ENCODE measurements around the gene KLHDC1. TPM values are rescaled to one million over a fixed set of nuclear protein-coding genes. Genes with fewer than 3 reads are reported as not detected.

Gene KLHDC1
- polyA plus RNA-seq, 1 of the 3 experiments (the other 2 are of a cell fraction), result 0.31 TPM

DNA sequence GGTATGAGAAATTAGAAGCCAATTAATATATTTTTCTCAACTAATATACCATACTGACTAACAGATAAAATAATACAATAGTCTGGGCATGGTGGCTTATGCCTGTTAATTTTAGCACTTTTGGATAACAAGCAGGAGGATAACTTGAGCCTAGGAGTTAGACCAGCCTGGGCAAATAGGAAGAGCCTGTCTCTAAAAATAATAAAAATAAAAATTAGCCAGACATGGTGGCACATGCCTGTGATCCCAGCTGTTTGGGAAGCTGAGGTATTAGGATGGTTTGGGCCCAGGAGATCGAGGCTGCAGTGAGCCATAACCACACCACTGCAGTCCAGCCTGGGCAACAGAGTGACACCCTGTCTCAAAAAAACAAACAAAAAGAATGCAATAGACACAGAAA lies 99.7 kb downstream of the KLHDC1 start:
- peaks cover 23% of the 10 kb centered on the region for H3F3A ChIP-seq (replicated peaks; ENCODE audit: insufficient read depth)
- H3K4me2 ChIP-seq, result no peak overlapping the region
- no peak overlapping the region for H2AFZ ChIP-seq (ENCODE audit: low read depth)
- no peaks in the 10 kb centered on the region for H3K9me2 ChIP-seq
- ChIA-PET CTCF (interaction anchor here (1.0 kb wide), 1 partner anchor 59 kb away, joined by 4 read pairs; the partner anchor contains the start of gene NEMF), POLR2A (no interaction called here)
- H3K9me3 ChIP-seq, result no peaks in the 10 kb centered on the region
- H3K27ac ChIP-seq (ENCODE audit: low read depth in 2 of 2, low read length in 1 of 2), result no peak overlapping the region
- no peaks in the 10 kb centered on the region for H3K27me3 ChIP-seq (ENCODE audit: insufficient read depth)
- no peak overlapping the region for H3K4me3 ChIP-seq (ENCODE audit: low read depth in 2 of 2, low read length in 1 of 2)
- 0% methylated on average over 1 of the region's 1 CpG for WGBS (ENCODE audit: low lambda C conversion rate)
- H4K20me1 ChIP-seq (ENCODE audit: insufficient read depth), result no peaks in the 10 kb centered on the region
- no peaks in the 10 kb centered on the region for H3K4me1 ChIP-seq (ENCODE audit: control insufficient read depth in 1 of 2, insufficient read depth in 2 of 2, low read depth in 1 of 2, low read length in 1 of 2)
- peaks cover 46 to 89% of the 10 kb centered on the region in 2 experiments for H3K36me3 ChIP-seq (replicated peaks in 1 of 2; ENCODE audit: control insufficient read depth in 1 of 2, insufficient read depth in 2 of 2, low read length in 1 of 2)
- no peak for TF ChIP-seq SMC3 (IDR thresholded peaks at IDR 0.05; ENCODE audit: low read depth, low read length)
- TF ChIP-seq RCOR1 (IDR thresholded peaks at IDR 0.05; ENCODE audit: low read length), result no peak
- TF ChIP-seq, protein P1, sequence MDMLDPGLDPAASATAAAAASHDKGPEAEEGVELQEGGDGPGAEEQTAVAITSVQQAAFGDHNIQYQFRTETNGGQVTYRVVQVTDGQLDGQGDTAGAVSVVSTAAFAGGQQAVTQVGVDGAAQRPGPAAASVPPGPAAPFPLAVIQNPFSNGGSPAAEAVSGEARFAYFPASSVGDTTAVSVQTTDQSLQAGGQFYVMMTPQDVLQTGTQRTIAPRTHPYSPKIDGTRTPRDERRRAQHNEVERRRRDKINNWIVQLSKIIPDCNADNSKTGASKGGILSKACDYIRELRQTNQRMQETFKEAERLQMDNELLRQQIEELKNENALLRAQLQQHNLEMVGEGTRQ (IDR thresholded peaks at IDR 0.05; ENCODE audit: borderline replicate concordance, low read depth, low read length), result no peak
- no peak for TF ChIP-seq POLR2AphosphoS5 (IDR thresholded peaks at IDR 0.05; ENCODE audit: low read depth, low read length)
- TF ChIP-seq SIN3A (IDR thresholded peaks at IDR 0.05; ENCODE audit: borderline replicate concordance, low read depth, low read length), result no peak
- TF ChIP-seq RFX5 (IDR thresholded peaks at IDR 0.05; ENCODE audit: low read length), result no peak
- TF ChIP-seq CHD2 (IDR thresholded peaks at IDR 0.05; ENCODE audit: low read length, partially characterized antibody), result no peak
- TF ChIP-seq NRF1 (IDR thresholded peaks at IDR 0.05; ENCODE audit: low read depth, low read length), result no peak
- TF ChIP-seq, protein P2, sequence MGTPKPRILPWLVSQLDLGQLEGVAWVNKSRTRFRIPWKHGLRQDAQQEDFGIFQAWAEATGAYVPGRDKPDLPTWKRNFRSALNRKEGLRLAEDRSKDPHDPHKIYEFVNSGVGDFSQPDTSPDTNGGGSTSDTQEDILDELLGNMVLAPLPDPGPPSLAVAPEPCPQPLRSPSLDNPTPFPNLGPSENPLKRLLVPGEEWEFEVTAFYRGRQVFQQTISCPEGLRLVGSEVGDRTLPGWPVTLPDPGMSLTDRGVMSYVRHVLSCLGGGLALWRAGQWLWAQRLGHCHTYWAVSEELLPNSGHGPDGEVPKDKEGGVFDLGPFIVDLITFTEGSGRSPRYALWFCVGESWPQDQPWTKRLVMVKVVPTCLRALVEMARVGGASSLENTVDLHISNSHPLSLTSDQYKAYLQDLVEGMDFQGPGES (IDR thresholded peaks at IDR 0.05; ENCODE audit: low read depth, low read length), result no peak
- no peak for TF ChIP-seq YY1 (IDR thresholded peaks at IDR 0.05; ENCODE audit: low read depth)
- no peak for DNase-seq
- H3K79me2 ChIP-seq (ENCODE audit: insufficient read depth), result peaks cover 22% of the 10 kb centered on the region; the same call in 1 of the 2 replicates
- no peak overlapping the region for H3K9ac ChIP-seq

DNA sequence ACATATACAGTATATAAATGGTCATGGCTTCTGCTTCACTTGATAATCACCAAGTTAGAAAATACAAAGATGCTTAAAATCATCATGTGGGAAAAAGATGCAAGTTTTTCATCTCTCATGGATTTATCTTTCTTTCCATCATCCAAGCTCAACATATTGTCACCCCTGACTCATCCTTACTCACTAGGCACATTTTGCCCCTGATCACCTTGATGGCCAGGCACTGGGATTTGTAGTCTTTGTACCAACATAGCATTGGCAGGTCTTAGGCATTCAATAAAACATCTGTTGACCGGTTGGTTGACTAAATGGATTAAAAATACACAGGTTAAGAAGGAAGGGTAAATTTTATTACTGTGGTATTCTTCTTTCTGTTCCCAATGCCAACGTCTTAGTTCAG lies 103.1 kb downstream of the KLHDC1 start:
- H3K4me3 ChIP-seq (ENCODE audit: low read depth in 2 of 2, low read length in 1 of 2), result no peak overlapping the region
- H3K4me1 ChIP-seq (ENCODE audit: control insufficient read depth in 1 of 2, insufficient read depth in 2 of 2, low read depth in 1 of 2, low read length in 1 of 2), result no peaks in the 10 kb centered on the region
- CTCF ChIA-PET, result no interaction called here
- no peak overlapping the region for H3K9ac ChIP-seq
- H3K9me3 ChIP-seq, result no peaks in the 10 kb centered on the region
- 98% methylated on average over 2 of the region's 2 CpGs for WGBS (ENCODE audit: low lambda C conversion rate)
- H3F3A ChIP-seq (replicated peaks; ENCODE audit: insufficient read depth), result peaks cover 22% of the 10 kb centered on the region
- H3K79me2 ChIP-seq (ENCODE audit: insufficient read depth), result peaks cover 17% of the 10 kb centered on the region; the same call in 1 of the 2 replicates
- no peaks in the 10 kb centered on the region for H3K9me2 ChIP-seq
- POLR2A ChIA-PET, result no interaction called here
- TF ChIP-seq NFIC (IDR thresholded peaks at IDR 0.05; ENCODE audit: borderline replicate concordance) (no peak), FOSL2 (IDR thresholded peaks at IDR 0.05; ENCODE audit: borderline replicate concordance, low read depth) (peak; percentile 17; the same call in 1 of the 2 replicates)
- DNase-seq, result no peak
- no peaks in the 10 kb centered on the region for H3K27me3 ChIP-seq (ENCODE audit: insufficient read depth)
- H2AFZ ChIP-seq (ENCODE audit: low read depth), result no peak overlapping the region
- no peak overlapping the region for H3K4me2 ChIP-seq
- H3K36me3 ChIP-seq (replicated peaks in 1 of 2; ENCODE audit: control insufficient read depth in 1 of 2, insufficient read depth in 2 of 2, low read length in 1 of 2), result peaks cover 59 to 92% of the 10 kb centered on the region in 2 experiments
- H3K27ac ChIP-seq (ENCODE audit: low read depth in 2 of 2, low read length in 1 of 2), result 0 out of 4 replicates have a peak overlapping the region, but pooled peaks of 1 of the 2 experiments have one; percentile 12
- H4K20me1 ChIP-seq (ENCODE audit: insufficient read depth), result no peaks in the 10 kb centered on the region

Small RNA genes lying within 50 kb of the gene (small RNA-seq; reads per million reads assigned to genes)
- 0 to 0.13 (median 0) reads per million in 7 experiments for gene RNU6ATAC30P

Other genes with a start within 250 kb of the KLHDC1 start
- 11,220 and 15,074 TPM in 2 replicates for gene RPS29, start 106.7 kb upstream of the KLHDC1 start, polyA plus RNA-seq (2012; rRNA removed)
- 9.3 and 9.5 TPM in 2 replicates for gene LRR1, start 94.2 kb upstream of the KLHDC1 start, polyA plus RNA-seq (2012; rRNA removed)
- gene RPL36AL, start 72.5 kb upstream of the KLHDC1 start, polyA plus RNA-seq (2012; rRNA removed), result 260 and 337 TPM in 2 replicates
- 20.6 and 22.0 TPM in 2 replicates for gene MGAT2, start 72.3 kb upstream of the KLHDC1 start, polyA plus RNA-seq (2012; rRNA removed)
- 8.9 and 9.9 TPM in 2 replicates for gene DNAAF2, start 57.9 kb upstream of the KLHDC1 start, polyA plus RNA-seq (2012; rRNA removed)
- gene POLE2, start 4.9 kb upstream of the KLHDC1 start, polyA plus RNA-seq (2012; rRNA removed), result 8.1 and 8.5 TPM in 2 replicates
- 41.1 and 52.0 TPM in 2 replicates for gene KLHDC2, start 75.0 kb downstream of the KLHDC1 start, polyA plus RNA-seq (2012; rRNA removed)
- 14.0 and 15.4 TPM in 2 replicates for gene NEMF, start 159.7 kb downstream of the KLHDC1 start, polyA plus RNA-seq (2012; rRNA removed)
- gene ARF6, start 200.0 kb downstream of the KLHDC1 start, polyA plus RNA-seq (2012; rRNA removed), result 32.2 and 45.2 TPM in 2 replicates

Data from SK-N-SH (cell line).